Activated CD4-positive, alpha-beta T cell treated with anti-CD3 and anti-CD28 coated beads for 1 hour (primary cell): ENCODE results near the gene KAZALD1.

Experiments
- DNase-seq: peaks from one replicate; pipeline ENCODE4 v3.0.0-alpha.2; 2020

The KAZALD1 gene

DNA sequence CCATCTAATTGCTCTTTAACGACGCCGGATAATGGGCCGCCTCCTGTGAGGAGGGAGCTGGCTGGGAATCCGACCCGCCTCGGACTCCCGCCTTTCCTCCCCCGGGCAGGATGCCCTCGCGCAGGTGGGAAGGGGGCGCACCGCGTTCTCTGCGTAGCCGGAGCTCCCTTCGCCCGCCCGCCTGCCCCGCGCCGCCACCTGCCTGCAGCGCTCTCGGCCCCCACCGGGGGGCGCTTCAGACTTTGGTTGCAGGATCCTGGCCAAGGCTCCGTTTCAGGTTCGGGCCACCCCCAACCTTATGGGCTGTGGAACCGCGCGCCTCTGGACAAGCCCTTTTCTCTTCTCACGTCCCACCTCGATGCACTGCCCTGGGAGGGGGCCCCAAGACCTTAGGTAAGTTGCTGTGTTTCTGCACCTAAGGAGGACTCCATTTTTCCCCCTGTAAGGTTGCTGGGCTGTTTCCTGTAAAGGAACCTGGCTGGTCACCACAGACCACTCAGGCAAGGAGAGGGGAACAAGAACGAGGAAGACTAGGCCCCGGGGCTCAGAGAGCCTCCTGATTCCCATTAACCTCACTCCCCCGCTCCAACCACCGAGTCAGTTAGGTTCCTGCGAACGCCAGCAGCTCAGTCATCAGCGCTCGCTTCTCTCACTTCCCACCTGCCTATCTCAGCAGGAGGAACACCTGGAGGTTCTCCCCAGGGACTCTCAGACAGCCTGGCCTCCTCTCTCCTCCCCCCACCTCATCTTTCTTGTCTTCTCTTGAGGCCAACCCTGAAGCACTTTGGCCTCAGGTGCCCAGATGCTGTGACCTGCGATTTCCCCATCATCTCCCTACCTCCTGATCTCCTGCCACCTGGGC is 11.3 kb upstream of the KAZALD1 start:
- peak; percentile 68 for DNase-seq

DNA sequence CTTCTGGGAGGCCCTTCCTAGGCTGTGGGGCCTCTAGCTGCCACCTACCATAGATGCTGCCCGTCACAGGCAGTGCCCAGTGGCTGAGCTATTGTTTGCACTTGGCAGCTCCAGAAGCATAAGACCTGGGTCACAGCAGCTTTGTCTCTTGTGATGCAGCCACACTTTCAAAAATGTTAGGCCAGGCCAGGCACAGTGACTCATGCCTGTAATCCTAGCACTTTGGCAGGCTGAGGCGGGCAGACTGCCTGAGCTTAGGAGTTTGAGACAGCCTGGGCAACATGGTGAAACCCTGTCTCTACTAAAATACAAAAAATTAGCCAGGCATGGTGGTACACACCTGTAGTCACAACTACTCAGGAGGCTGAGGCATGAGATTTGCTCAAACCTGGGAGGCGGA is 9.5 kb upstream of the KAZALD1 start:
- DNase-seq: no peak

DNA sequence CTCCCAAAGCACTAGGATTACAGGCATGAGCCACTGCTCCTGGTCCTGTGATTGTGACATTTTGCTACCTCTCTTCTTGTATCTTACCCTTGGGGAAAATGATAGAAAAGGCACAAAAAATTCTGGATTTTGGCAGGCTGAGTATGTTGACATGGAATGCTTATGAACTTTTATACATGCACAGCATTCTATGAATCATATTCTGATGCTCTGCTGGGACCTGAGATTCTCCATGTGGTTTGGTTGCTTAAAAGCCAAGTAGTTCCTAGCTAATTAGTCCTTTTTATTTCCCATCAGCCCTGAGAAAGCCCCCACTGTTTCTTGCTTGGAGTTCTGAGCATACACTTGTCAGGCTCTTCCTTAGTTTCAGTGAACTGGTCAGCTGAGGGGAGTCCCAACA is 8.3 kb upstream of the KAZALD1 start:
- no peak for DNase-seq

DNA sequence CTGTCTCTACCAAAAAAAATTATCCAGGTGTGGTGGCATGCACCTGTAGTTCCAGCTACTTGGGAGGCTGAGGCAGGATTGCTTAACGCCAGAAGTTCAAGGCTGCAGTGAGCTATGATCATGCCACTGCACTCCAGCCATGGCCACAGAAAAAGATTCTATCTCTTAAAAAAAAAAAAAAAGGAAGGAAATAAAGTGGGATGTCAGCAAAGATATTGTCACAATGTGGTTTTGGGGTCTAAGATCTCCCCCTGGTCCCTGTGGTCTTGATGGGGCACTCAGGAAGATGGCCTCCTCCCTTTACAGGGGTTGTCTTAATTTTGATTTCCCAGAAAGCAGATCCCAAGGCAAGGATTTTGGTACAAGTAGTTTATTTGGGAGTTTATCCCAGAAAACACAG is 7.4 kb upstream of the KAZALD1 start:
- DNase-seq: no peak

DNA sequence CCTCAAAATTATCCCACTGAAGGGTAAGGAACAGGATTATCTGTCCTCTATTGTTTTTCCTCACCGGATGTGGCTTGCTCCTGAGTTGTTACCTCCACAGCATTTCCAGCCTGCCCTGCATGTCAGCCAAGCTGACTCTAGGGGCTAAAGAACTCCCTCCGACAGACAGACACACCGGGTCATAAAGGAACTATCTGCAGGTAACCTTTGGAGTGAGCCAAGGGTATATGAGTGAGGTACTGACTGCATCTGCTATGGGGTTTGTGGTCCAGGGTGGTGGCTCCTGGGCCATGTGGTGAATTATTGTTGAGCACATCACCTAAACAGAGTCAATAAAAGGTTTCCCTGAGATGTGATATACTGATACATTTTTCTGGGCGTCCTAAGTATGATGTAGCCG is 6.9 kb upstream of the KAZALD1 start:
- DNase-seq: no peak

DNA sequence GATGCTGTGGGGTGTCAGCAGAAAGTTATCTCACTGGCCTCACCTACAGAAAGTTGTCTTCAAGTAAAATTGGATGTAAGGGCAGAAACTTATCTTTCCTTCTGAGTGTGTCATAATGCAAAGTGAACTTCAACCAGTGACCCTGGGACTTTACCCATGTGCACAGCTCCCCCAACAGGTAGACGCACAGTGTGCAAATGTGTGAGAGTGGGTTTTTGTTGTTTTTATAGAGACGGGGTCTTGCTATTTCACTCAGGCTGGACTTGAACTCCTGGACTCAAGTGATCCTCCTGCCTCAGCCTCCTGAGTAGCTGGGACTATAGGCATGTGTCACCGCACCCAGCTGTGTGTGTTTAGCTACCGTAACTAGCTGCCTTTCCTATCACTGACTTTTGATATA is 6.4 kb upstream of the KAZALD1 start:
- no peak for DNase-seq

DNA sequence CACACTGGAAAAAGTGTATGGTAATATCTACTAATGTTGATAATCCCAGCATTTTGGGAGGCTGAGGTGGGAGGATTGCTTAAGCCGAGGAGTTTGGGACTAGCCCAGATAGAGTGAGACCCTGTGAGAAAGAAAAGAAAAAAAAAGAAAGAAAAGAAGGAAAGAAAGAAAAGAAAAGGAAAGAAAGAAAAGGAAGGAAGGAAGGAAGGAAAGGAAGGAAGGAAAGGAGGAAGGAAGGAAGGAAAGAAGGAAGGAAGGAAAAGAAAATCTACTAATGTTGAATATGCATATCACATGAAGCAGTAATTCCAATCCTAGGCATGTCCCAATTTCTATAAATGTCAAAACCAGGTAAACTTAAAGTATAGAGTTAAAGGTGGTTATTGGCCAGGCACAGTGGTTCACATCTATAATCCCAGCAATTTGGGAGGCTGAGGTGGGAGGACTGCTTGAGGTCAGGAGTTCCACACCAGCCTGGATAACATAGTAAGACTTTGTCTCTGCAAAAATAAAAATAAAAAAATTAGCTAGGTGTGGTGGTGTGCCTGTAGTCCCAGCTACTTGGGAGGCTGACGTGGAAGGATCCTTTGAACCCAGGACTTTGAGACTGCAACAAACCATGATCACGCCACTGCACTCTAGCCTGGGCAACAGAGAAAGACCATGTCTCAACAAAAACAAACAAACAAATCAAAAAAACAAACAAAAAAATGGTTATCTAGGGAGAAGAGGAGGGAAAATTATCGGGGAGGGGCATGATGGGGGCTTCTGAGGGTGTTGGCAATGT is 5.2 kb upstream of the KAZALD1 start:
- no peak for DNase-seq

DNA sequence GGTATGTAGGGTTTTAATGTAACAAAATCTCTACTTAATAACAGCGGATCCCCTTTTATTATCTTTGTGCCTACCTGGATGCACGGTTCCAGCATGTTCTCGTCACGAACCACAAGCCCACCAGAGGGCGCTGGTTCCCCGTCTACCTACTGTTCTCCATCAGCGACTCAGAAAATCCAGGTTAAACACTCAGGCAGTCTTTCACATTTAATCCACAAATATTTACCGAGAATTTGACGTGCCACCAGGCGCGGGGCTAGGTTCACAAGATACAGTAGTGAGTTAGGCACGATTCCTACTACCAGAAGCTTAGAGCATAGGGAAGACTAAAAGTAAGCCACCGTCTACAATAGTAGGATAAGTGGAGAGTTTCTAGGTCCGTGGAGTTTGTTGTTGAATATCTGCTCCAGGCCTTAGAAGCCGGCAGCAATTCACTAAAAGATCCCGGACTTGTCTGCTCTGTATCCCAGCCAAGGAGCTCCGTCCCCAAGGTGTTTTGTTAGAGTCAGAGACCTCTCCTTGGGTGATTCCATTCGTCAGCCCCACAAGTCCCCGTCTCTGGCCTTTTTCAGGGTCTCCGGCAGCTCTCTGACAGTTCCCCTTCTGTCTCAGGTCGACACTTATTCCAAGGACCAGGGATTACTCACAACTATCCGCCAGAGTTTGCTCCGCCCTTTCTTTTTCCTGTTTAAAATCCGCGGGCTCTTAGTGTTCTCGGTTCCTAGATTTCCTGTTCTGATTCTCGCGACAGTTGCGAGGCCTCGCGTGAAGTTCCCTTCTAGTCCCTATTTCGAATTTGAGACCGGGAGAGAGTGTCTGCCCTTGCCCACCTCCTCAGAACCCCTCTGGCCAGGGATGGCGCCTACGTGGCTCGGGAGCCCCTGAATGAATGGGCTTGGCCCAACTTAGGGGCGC is 1.5 kb upstream of the KAZALD1 start:
- DNase-seq: peak; percentile 85

DNA sequence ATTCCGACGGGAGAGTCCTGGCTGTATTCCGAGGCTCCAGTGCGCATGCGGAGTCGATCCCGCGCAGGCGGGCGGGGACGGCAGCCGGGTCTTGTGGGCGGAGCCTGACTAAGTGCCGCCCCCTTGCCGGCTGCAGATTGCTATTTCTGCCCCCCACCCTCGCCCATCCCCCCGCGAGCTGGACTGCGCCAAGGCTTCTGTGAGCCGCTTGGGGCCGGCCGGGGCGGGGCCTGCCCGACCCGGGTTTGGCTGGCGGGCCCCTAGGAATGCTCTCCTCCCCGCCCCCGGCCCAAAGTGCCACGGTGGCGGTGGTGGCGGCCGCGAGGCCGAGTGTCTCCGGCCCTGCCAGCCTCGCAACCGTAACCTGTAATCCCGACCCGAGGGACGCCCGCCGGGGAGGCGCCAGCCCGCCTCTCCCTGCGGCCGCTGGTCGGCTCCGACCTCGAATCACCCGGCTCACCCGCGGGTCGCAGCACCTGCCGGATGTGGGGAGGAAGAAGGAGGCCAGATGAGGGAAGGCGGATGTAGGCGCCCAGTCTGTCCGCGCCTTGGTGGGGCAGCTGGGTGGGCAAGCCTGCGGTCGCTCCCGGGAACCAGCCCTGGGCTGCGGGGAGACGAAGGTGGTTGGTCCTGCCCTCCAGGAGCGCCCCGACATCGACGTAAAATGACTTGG is 702 bp upstream of the KAZALD1 start:
- peak; percentile 22 for DNase-seq

DNA sequence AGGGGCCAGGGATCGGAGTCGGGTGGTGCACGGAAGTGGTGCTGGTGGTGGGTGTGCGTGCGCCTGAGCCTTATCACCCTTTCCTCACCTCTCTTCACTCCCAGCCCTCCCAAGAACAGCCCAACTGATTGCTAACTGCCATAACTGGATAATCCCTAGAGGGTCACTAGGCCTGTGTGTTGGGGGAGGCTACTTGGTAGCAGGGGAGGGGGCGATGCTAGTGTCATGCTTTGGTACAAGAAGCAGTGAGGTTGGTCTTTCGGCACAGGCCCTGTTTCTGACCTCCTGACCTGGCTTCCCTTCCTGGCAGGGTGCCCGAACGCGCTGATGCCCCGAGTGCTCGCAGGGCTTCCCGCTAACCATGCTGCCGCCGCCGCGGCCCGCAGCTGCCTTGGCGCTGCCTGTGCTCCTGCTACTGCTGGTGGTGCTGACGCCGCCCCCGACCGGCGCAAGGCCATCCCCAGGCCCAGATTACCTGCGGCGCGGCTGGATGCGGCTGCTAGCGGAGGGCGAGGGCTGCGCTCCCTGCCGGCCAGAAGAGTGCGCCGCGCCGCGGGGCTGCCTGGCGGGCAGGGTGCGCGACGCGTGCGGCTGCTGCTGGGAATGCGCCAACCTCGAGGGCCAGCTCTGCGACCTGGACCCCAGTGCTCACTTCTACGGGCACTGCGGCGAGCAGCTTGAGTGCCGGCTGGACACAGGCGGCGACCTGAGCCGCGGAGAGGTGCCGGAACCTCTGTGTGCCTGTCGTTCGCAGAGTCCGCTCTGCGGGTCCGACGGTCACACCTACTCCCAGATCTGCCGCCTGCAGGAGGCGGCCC is 652 bp downstream of the KAZALD1 start:
- DNase-seq: peak; percentile 29

DNA sequence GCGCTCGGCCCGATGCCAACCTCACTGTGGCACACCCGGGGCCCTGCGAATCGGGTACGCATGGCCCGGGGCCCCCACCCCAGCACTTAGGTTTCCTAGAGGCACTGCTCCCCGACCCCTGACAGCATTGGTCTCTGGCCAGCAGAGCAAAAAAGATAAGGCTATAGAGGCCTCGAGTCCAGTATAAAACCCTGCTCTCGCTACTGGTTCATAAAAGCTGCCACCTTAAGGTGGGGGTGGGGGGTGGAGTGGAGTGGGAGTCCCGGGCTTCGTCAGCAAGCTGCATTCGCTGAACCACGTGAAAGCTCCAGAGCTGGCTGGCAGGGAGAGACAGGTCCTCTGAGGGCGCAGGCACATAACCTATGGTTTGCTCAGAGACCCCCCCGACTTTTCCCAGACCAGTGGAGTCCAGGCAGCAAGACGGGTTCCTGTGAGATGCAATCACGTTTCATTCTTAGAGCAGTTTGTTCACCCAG is 1.3 kb downstream of the KAZALD1 start:
- no peak for DNase-seq

DNA sequence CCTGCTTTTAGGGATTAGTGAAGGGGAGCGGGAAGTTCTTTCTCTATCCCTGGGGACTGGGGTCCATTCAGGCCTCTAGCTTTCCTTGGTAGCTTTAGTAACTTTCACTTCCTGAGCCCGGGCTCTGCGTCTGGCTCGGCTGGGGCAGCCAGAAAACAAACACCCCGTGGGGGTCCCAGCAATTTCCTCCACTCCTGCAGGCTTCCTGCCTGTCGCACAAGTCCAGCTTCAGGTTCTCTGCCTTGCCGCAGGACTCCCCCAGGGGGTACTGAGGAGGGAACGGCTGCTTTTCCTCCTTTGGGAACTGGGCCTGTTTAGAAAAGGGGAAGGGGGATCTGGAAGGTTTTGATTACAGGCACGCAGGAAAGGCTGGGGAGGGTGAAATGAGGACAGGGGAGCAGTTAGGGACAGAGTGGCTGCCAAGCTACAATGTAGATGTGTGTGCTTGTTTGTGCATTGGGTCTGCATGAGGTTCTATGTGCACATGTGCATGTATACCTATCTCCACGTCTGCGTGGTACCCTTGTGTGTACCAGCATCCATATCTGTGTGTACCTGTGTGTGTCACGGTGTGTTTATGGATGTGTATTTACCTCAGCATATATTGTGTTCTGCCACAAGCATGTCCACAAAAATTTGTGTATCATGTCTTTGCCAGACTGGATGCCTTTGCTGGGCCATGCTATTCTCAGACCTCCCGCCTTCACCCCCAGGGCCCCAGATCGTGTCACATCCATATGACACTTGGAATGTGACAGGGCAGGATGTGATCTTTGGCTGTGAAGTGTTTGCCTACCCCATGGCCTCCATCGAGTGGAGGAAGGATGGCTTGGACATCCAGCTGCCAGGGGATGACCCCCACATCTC is 2.0 kb downstream of the KAZALD1 start:
- DNase-seq: no peak

DNA sequence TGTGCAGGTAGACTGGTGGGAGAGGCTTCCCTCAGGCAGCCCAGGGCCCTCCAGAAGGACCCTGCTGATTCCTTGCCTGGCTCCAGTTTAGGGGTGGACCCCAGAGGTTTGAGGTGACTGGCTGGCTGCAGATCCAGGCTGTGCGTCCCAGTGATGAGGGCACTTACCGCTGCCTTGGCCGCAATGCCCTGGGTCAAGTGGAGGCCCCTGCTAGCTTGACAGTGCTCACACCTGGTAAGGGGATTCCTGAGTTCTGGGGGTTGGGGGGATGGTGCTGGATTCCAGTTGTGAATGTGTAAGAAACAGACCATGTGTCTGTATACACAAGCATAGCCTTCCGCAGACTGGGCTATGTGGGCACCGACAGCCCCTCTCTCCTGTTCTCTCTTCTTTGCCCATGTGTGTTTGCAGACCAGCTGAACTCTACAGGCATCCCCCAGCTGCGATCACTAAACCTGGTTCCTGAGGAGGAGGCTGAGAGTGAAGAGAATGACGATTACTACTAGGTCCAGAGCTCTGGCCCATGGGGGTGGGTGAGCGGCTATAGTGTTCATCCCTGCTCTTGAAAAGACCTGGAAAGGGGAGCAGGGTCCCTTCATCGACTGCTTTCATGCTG is 2.7 kb downstream of the KAZALD1 start:
- no peak for DNase-seq

DNA sequence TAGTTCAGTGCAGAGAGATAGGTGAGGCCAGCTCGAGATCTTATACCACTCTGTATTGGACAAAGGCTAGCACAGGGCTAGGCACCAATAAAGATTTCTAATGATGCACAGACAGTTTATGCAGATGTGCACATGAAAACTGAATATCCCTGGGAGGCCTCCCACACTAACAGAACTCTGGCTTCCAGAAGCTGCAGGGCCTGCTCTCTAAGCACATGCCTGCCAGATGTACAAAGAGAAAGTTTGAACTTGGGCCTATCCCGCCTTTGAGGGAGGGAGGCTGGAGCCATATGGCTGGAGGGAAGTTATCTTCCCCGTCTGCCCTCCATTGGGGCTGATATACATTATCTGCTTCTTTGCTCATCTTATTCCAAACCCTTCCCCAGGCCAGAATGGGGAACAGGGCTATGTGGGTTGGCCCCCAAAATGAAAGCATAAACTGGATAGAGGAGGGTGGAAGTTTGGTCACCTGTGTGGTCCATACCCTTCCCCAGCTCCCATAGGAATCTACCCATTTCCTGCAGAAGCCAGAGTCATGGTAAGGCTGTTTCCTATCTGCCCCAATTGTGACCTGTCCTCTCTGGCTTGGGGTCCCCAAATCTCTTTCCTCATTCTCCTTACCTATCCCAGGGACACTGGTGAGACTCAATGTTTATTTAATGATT is 3.8 kb downstream of the KAZALD1 start:
- DNase-seq: no peak

DNA sequence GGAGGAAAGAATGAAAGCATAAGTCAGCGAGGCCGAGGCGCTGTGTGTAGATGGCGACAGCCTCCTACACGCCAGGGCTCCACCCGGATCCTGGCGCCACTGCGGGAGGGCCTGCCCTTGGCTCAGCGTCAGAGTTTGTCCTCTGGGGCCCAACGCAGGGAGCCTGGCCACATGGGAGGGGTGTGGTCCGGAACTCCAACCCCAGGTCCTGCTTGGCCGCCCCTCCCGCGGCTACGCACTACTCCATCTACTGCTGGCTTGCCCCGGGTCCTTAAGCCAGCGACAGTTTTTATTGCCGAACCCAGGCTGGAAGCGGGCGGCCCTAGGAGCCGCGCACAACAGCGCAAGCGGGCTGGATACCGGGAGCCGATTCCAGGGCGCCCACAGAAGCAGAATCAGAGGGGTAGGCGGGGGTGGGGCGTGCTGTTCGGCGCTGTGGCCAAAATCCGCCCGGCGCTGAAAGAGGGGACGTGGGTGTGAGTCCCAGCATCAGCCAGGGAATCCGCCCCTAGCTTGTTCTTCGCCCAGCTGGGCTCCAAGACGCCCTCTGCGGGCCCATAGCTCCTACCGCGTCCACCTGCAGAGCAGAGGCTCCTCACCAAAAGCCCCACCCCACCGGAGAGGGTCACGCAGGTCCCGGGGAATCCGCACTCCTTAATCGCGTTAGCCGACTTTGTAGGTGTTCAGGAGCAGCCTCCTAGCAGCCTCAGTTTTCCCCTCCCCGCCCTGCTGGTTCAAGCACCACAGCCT is 4.5 kb downstream of the KAZALD1 start:
- peak; percentile 24 for DNase-seq

DNA sequence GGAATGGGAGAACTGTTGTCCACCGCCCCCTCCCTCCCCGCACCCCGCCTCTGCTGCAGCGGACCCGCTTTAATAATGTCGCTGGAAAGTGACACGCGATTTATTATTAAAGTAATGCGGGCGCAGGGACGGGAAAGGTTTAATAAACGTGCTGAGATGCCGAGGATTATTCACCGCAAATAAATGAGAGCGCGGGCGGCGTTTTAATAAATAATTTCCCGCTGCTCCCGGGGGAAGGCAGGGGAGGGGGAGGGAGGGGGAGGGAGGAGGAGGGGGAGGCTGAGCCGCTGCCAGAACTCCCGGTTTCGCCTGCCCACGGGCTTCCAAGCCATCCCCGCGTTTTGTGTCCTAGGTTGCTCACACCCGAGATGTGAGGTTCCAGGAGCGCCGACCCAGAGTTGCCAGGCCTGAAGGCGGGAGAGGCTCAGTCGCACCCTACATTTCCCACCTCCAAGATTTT is 5.1 kb downstream of the KAZALD1 start:
- DNase-seq: no peak

DNA sequence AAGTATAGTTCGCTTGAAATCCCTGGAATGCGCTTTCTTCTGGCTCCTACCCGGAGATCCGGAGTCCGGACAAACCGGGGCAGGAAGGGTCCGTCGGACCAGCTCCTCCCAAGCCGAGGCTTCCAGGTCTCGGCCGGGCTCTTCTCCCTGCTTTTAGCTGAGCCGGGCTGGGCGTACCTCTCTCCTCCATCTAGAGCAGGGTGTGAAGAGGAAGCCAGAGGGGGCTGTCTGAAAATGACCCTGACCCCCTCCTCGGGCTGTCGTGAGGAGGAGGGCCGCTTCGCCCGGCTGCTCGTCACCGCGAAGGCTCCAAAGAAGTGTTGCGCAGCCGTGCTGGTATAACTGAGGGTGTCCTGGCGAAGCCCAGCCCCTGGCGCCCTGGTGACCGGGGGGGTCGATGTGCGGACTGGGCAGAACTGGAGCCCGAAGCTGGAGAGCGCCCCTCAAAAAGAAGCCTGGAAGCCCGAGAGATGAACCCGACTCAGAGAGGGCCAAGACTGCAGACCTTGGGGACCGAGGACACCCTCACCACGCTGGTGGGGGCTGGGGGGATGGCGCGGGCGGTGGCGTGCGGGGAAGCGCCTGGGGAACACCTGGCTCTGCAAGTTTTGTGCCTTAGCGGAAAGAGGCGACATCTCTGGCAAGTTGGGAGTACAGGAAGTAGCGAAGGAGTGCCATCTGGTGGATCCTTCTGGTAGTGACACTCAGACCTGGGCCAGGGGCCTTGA is 5.7 kb downstream of the KAZALD1 start:
- DNase-seq: peak; percentile 61

DNA sequence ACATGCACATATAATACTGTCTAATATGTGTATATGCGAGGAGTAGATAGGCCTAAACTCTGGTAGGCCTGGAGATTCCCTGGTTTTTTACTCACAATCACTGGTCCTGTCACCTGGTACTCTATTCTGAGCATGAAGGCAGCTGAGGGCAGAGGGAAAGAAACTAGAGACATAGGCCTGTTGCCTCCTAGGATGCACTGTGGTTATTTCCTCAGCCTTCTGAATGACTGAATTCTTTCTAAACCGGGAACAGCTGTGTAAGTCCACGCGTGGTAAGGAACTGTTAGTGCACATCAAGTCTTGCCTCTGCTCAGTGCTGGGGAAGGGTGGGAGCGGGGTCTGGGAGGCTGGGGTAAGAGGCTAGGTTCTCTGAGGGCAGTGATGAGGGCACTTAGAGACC is 7.7 kb downstream of the KAZALD1 start:
- no peak for DNase-seq
